ENCODE results near the gene CRTAC1. TPM values are rescaled to one million over a fixed set of nuclear protein-coding genes. Genes with fewer than 3 reads are reported as not detected.

CRTAC1 gene
- total RNA-seq, 1 donor from 2014 or later, result 0.37 TPM

GRCh38 chr10:97830064-97830463 is 200.4 kb downstream of the CRTAC1 start:
- Mint-ChIP-seq H3K9me3 (ENCODE audit: low read depth) (no peaks in the 10 kb centered on the region), H3K4me1 (ENCODE audit: low read depth) (peaks cover 25% of the 10 kb centered on the region), H3K36me3 (ENCODE audit: low read depth) (no peaks in the 10 kb centered on the region), H3K27me3 (ENCODE audit: low read depth) (peaks cover 31% of the 10 kb centered on the region), H3K4me3 (ENCODE audit: unreplicated experiment) (no peak overlapping the region), H3K27ac (ENCODE audit: unreplicated experiment) (no peak overlapping the region)
- DNase-seq (ENCODE audit: low spot score), result no peak
- TF ChIP-seq CTCF (IDR thresholded peaks at IDR 0.05), result no peak

GRCh38 chr10:97828721-97829120 is 201.7 kb downstream of the CRTAC1 start:
- Mint-ChIP-seq H3K27ac (ENCODE audit: unreplicated experiment) (no peak overlapping the region), H3K4me3 (ENCODE audit: unreplicated experiment) (no peak overlapping the region), H3K9me3 (ENCODE audit: low read depth) (no peaks in the 10 kb centered on the region), H3K27me3 (ENCODE audit: low read depth) (peaks cover 20% of the 10 kb centered on the region), H3K4me1 (ENCODE audit: low read depth) (peaks cover 25% of the 10 kb centered on the region), H3K36me3 (ENCODE audit: low read depth) (no peaks in the 10 kb centered on the region)
- no peak for DNase-seq (ENCODE audit: low spot score)
- TF ChIP-seq CTCF (IDR thresholded peaks at IDR 0.05), result no peak

GRCh38 chr10:97827702-97828291 is 202.6 kb downstream of the CRTAC1 start:
- peaks cover 25% of the 10 kb centered on the region for H3K4me1 Mint-ChIP-seq (ENCODE audit: low read depth)
- peaks cover 11% of the 10 kb centered on the region for H3K27me3 Mint-ChIP-seq (ENCODE audit: low read depth)
- no peak for DNase-seq (ENCODE audit: low spot score)
- peak; percentile 36 for TF ChIP-seq CTCF (IDR thresholded peaks at IDR 0.05)
- H3K27ac Mint-ChIP-seq (ENCODE audit: unreplicated experiment), result peak overlapping the region; percentile 65
- no peaks in the 10 kb centered on the region for H3K36me3 Mint-ChIP-seq (ENCODE audit: low read depth)
- H3K9me3 Mint-ChIP-seq (ENCODE audit: low read depth), result no peaks in the 10 kb centered on the region
- no peak overlapping the region for H3K4me3 Mint-ChIP-seq (ENCODE audit: unreplicated experiment)

- TF ChIP-seq CTCF (IDR thresholded peaks at IDR 0.05), result no peak
- H3K27me3 Mint-ChIP-seq (ENCODE audit: low read depth), result peaks cover 5% of the 10 kb centered on the region
- no peak overlapping the region for H3K4me3 Mint-ChIP-seq (ENCODE audit: unreplicated experiment)
- H3K27ac Mint-ChIP-seq (ENCODE audit: unreplicated experiment), result no peak overlapping the region
- no peaks in the 10 kb centered on the region for H3K36me3 Mint-ChIP-seq (ENCODE audit: low read depth)
- peaks cover 25% of the 10 kb centered on the region for H3K4me1 Mint-ChIP-seq (ENCODE audit: low read depth)
- no peaks in the 10 kb centered on the region for H3K9me3 Mint-ChIP-seq (ENCODE audit: low read depth)
- DNase-seq (ENCODE audit: low spot score), result no peak
Observed at GRCh38 chr10:97826892-97827291, 203.5 kb downstream of the CRTAC1 start.

- no peak overlapping the region for H3K4me3 Mint-ChIP-seq (ENCODE audit: unreplicated experiment)
- no peak for TF ChIP-seq CTCF (IDR thresholded peaks at IDR 0.05)
- no peaks in the 10 kb centered on the region for H3K9me3 Mint-ChIP-seq (ENCODE audit: low read depth)
- DNase-seq (ENCODE audit: low spot score), result no peak
- peaks cover 25% of the 10 kb centered on the region for H3K4me1 Mint-ChIP-seq (ENCODE audit: low read depth)
- peaks cover 2% of the 10 kb centered on the region for H3K27me3 Mint-ChIP-seq (ENCODE audit: low read depth)
- no peaks in the 10 kb centered on the region for H3K36me3 Mint-ChIP-seq (ENCODE audit: low read depth)
- H3K27ac Mint-ChIP-seq (ENCODE audit: unreplicated experiment), result no peak overlapping the region
Observed at GRCh38 chr10:97825020-97825760, 205.2 kb downstream of the CRTAC1 start.
